WI38 (cell line): Measurements from ENCODE around the gene LRBA.

ENCODE experiments used
- H3K4me3 ChIP-seq: 2 replicates; pipeline ENCODE4 v1.5.1; 2011; ENCODE audit warnings: low read depth, mild to moderate bottlenecking, control low read depth, low read length
- TF ChIP-seq, protein P1 (sequence below): IDR thresholded peaks from 2 replicates; pipeline ENCODE4 v1.5.1; 2012; ENCODE audit warnings: low read depth, mild to moderate bottlenecking, control low read depth, low read length

The LRBA gene

DNA sequence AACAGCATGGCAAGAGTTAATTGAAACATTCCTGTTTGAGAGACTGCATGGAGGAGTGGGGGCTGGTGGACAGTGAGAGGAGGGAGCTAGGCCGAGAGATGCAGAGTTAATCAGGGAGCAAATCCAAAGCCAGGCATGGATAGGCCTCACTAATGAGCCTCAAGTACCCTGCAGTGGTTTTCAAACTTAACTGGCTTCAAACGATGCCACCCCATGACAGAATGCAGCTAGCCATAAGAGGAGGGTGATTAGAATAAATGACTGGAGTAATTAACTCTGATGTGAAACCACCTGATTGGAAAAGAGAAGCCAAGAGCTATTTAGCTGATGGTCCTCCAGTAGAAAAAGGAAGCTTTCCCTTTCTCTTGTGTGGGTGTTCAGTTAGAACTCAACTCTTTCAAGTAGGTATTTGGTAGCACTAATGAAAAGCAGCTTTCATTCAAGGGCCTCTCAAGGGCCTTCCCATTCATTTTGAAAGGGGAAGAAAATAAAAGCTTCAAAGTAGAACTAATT, 648.5 kb downstream of the LRBA start:
- TF ChIP-seq, protein P1, sequence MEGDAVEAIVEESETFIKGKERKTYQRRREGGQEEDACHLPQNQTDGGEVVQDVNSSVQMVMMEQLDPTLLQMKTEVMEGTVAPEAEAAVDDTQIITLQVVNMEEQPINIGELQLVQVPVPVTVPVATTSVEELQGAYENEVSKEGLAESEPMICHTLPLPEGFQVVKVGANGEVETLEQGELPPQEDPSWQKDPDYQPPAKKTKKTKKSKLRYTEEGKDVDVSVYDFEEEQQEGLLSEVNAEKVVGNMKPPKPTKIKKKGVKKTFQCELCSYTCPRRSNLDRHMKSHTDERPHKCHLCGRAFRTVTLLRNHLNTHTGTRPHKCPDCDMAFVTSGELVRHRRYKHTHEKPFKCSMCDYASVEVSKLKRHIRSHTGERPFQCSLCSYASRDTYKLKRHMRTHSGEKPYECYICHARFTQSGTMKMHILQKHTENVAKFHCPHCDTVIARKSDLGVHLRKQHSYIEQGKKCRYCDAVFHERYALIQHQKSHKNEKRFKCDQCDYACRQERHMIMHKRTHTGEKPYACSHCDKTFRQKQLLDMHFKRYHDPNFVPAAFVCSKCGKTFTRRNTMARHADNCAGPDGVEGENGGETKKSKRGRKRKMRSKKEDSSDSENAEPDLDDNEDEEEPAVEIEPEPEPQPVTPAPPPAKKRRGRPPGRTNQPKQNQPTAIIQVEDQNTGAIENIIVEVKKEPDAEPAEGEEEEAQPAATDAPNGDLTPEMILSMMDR, result no peak

DNA sequence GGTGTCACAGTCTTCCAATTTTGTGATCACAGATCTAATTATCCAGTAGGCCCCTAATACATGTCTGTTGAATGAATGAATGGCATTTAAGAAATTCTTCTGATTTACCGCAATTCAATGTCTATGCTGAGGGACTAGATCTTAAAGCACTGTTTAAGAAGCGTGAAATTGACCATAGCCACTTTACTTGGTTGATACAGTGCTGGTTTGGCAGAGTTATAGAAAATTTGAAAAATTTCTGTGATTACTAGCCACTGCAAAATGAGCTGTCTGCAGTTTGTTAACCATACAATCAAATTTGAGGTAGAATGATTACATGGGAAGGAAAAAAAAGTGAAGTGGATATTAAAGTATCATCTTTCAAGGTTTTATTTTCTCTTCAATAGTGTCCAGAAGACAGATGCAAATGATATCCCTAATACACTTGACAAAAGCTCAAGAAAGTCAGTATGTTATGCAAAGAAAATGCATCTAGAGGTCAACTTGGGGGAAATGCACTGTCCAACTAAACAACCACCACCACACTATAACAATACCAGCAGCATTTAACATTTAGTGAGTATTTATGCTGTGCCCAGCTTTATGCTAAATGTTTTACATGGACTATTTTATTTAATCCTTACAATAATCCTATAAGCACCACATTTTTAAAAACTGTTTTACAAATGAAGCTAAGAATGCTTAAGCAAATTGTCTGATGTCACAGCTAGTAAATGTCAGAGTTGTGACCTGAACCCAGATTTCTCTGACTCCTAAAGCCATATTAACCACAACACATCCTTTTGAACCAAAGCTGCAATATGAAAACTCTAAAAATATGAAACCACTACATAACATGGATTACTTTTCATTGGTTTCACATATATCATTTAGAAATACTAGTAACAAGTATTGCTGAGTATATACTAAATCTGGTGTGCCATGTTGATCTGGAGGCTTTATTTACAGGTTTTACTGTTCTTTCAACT, 651.1 kb downstream of the LRBA start:
- H3K4me3 ChIP-seq, result no peak overlapping the region
- TF ChIP-seq, protein P1, result no peak

More for the DNA sequence above, 648.5 kb downstream of the LRBA start:
- no peak overlapping the region for H3K4me3 ChIP-seq

DNA sequence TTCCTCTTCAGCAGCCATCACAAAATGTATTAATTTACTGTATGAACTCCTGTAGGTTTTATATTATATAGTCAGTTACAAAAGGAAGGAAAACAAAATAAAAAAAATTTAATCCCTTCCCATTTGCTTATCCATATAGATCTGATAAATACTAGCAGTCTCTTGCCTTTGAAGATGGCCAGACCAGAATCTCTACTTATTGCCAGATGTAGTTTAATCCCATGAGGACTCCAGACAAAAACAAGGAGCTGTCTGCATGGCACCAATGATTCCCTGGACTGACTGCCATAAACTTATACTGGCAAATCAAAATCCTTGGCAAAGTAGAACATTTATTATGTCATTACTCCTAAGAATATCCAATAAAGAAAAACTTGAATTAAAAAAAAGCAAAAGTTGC, 656.4 kb downstream of the LRBA start:
- TF ChIP-seq, protein P1, result no peak
- no peak overlapping the region for H3K4me3 ChIP-seq

DNA sequence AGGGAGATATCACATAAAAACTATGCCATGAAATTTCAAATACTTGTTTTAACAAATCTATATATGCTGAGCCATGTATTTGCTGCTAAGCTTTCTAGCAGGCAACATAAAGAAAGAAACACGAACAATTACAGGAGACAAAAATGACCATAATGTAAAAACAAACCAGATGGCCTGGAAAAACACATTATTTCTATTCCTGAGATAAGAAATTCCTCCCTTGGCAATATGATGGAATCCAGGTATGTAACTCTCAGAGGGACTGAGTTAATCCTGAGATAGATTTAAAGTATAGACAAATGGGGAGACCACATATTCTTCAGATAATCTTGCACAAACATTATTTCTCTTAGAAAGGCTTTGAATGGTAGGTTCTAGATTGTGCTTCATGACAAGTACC, 657.3 kb downstream of the LRBA start:
- no peak overlapping the region for H3K4me3 ChIP-seq
- TF ChIP-seq, protein P1, result no peak

DNA sequence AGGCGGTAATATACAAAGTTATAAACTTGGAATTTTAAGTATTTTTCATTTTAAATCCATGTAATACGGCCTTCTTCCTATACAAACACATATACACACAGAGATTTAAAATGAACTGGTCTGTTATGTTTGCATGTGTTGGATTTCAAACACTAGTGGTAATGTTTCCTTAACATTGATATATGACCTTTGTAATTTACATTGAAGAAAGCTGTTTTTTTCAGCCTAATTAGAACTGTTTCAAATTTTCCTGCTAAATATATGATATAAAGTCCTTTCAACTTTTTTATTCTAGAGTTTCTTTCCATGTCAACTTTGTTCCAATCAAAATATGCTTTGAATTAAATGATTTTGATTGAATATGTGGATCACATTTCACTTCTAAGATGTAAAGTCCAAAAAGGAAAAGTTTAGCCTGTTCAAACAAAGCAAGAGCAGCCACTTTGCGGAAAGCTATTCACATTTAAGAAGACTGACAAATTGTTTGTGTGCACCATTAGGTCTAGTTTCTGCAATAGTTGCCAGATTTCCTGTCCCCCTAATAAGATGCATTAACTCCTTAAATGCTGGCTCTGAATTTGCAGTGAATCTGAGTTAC, 659.1 kb downstream of the LRBA start:
- no peak overlapping the region for H3K4me3 ChIP-seq
- TF ChIP-seq, protein P1, result no peak

DNA sequence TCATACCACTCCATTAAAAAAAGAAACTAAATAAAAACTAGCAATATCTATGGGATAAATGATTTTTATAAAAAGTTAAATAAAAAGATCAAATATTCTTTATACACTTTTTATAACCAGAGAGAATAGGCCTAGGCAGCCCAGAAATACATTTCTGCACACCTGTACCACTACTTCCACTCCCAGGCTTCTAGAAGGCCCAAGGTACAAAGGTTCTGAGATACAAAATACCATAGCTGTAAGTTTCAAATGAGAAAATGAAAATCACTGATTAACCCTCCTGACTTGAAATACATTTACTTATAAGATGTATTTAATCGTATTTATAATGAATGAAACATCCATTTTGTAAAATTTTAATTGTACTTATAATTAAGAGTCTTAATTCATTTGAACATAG, 659.7 kb downstream of the LRBA start:
- TF ChIP-seq, protein P1, result no peak
- no peak overlapping the region for H3K4me3 ChIP-seq
